Chondrocyte (in vitro differentiated cells): ENCODE data around the gene MEP1B. TPM values are rescaled to one million over a fixed set of nuclear protein-coding genes. Genes with fewer than 3 reads are reported as not detected.

Experiments
- DNase-seq: peaks from one replicate; pipeline ENCODE4 v3.0.0; 2021; ENCODE audit warnings: mixed read lengths, low spot score
- H3K27ac Mint-ChIP-seq: one replicate; pipeline ENCODE4 v1.8.0; 2021; ENCODE audit warnings: mild to moderate bottlenecking, moderate library complexity, mixed read lengths; ENCODE audit not compliant: unreplicated experiment
- H3K27me3 Mint-ChIP-seq: 2 replicates; pipeline ENCODE4 v1.8.0; 2021; ENCODE audit warnings: low read depth, mixed read lengths
- H3K36me3 Mint-ChIP-seq: 2 replicates; pipeline ENCODE4 v1.8.0; 2021; ENCODE audit warnings: low read depth, mixed read lengths
- H3K4me1 Mint-ChIP-seq: 2 replicates; pipeline ENCODE4 v1.8.0; 2021; ENCODE audit warnings: low read depth, mild to moderate bottlenecking, mixed read lengths
- H3K4me3 Mint-ChIP-seq: one replicate; pipeline ENCODE4 v1.8.0; 2021; ENCODE audit warnings: mild to moderate bottlenecking, moderate library complexity, mixed read lengths; ENCODE audit not compliant: unreplicated experiment
- H3K9me3 Mint-ChIP-seq: 2 replicates; pipeline ENCODE4 v1.8.0; 2021; ENCODE audit warnings: low read depth, mixed read lengths
- total RNA-seq: library from RNA; stranded (reverse); gene quantifications from 3 replicates; pipeline ENCODE4 v1.2.1, GENCODE V29; 2021
- TF ChIP-seq, protein P1 (sequence below): fragments of 200-600 bp; sonication (generic); IDR thresholded peaks from 2 replicates; pipeline ENCODE4 v1.5.0; 2021; ENCODE audit warnings: antibody characterized with exemption, mild to moderate bottlenecking, moderate library complexity

MEP1B gene
- total RNA-seq, 1 donor from 2014 or later, result not detected

DNA sequence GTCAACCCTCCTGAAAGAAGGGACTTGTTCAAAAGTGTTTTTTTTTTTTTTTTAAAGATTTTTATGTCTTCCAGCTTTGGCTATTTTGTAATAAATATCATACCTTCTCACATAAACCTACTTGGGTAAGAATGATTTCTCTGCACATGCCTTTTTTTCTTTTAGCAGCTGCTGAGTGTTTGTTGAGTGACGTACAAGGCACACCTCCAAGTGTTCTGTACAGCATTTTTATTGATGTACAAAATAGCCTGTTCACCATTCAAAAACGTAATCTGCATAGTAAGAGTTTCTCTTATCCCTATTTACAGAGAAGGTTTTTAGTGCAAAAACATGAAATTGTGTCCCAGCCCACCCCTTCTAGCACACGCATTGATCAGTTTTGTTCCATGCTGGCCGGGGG is 77.6 kb downstream of the MEP1B start:
- Mint-ChIP-seq H3K36me3 (peaks cover 6% of the 10 kb centered on the region), H3K9me3 (no peaks in the 10 kb centered on the region), H3K27ac (no peak overlapping the region), H3K4me1 (no peaks in the 10 kb centered on the region), H3K4me3 (no peak overlapping the region), H3K27me3 (no peaks in the 10 kb centered on the region)
- TF ChIP-seq, protein P1, sequence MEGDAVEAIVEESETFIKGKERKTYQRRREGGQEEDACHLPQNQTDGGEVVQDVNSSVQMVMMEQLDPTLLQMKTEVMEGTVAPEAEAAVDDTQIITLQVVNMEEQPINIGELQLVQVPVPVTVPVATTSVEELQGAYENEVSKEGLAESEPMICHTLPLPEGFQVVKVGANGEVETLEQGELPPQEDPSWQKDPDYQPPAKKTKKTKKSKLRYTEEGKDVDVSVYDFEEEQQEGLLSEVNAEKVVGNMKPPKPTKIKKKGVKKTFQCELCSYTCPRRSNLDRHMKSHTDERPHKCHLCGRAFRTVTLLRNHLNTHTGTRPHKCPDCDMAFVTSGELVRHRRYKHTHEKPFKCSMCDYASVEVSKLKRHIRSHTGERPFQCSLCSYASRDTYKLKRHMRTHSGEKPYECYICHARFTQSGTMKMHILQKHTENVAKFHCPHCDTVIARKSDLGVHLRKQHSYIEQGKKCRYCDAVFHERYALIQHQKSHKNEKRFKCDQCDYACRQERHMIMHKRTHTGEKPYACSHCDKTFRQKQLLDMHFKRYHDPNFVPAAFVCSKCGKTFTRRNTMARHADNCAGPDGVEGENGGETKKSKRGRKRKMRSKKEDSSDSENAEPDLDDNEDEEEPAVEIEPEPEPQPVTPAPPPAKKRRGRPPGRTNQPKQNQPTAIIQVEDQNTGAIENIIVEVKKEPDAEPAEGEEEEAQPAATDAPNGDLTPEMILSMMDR, result no peak
- no peak for DNase-seq

Other genes with a start within 250 kb of the MEP1B start
- 25.8 to 32.8 TPM (median 29.6 TPM) in 3 replicates for gene TRAPPC8, start 246.9 kb upstream of the MEP1B start, total RNA-seq
- gene RNF125, start 171.2 kb upstream of the MEP1B start, total RNA-seq, result 0.51 to 0.87 TPM (median 0.60 TPM) in 3 replicates
- 13.5 to 20.2 TPM (median 19.0 TPM) in 3 replicates for gene RNF138, start 98.2 kb upstream of the MEP1B start, total RNA-seq